ENCODE measurements around the gene NCKAP1.

DNA sequence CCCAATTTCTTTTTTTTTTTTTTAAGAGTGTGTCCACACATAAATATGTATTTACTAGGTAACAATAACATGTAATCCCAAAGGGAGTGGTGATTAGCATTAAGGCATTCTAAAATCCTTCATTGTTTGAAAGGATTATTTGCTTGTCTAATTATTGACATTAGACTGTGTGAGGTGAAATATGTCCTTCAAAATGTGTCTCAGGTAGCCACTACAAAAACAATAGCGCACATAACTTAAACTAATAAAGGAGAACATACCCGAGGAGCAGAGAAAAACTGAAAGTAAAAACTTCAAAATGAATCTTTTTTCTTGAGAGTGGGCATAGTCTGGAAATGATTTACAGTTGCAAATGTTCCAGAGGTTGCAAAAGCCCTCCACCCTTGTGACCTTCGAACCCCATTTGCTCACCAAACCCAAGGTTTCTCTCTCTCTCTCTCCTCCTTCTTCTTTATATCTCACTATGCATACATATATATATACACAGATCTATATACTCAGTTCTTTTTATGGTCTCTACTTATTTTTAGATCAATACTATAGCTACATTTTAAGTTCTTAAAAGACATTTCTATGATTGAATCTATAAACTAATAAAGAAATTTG, 147.4 kb downstream of the NCKAP1 start:
- TF ChIP-seq, protein P1, sequence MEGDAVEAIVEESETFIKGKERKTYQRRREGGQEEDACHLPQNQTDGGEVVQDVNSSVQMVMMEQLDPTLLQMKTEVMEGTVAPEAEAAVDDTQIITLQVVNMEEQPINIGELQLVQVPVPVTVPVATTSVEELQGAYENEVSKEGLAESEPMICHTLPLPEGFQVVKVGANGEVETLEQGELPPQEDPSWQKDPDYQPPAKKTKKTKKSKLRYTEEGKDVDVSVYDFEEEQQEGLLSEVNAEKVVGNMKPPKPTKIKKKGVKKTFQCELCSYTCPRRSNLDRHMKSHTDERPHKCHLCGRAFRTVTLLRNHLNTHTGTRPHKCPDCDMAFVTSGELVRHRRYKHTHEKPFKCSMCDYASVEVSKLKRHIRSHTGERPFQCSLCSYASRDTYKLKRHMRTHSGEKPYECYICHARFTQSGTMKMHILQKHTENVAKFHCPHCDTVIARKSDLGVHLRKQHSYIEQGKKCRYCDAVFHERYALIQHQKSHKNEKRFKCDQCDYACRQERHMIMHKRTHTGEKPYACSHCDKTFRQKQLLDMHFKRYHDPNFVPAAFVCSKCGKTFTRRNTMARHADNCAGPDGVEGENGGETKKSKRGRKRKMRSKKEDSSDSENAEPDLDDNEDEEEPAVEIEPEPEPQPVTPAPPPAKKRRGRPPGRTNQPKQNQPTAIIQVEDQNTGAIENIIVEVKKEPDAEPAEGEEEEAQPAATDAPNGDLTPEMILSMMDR (IDR thresholded peaks at IDR 0.05): no peak
- TF ChIP-seq POLR2A (IDR thresholded peaks at IDR 0.05): no peak
